Right cardiac atrium (tissue), 5 donors: ENCODE measurements around the gene DCLK1. TPM values are rescaled to one million over a fixed set of nuclear protein-coding genes. Genes with fewer than 3 reads are reported as not detected.

Source experiments
- ATAC-seq, 2 donors: fragments of 200-7000 bp; cut with Tn5 transposase; one replicate each; pipeline versions ENCODE4 v1.8.0 to v1.9.1; 2020; ENCODE audit warnings: moderate library complexity in 2 of 2, mild to moderate bottlenecking in 1 of 2
- DNase-seq, 3 donors: peaks; one replicate each; pipeline ENCODE4 v3.0.0-alpha.2; 2020
- H3K27ac ChIP-seq: one replicate; pipeline ENCODE4 v1.5.1; 2013; ENCODE audit warnings: mild to moderate bottlenecking, low read length, control low read depth, moderate library complexity
- H3K27me3 ChIP-seq: one replicate; pipeline ENCODE4 v1.6.1; 2013; ENCODE audit not compliant: control insufficient read depth, insufficient read depth
- H3K4me1 ChIP-seq: one replicate; pipeline ENCODE4 v1.6.1; 2013; ENCODE audit warnings: low read length; ENCODE audit not compliant: control insufficient read depth, insufficient read depth
- H3K4me3 ChIP-seq: one replicate; pipeline ENCODE4 v1.5.1; 2013; ENCODE audit warnings: low read length, control low read depth
- H3K9me3 ChIP-seq: one replicate; pipeline ENCODE4 v1.6.1; 2013; ENCODE audit warnings: low read length; ENCODE audit not compliant: control insufficient read depth
- WGBS: extraction: QIAGEN DNeasy Blood & Tissue Kit; methylation state at CpG from one replicate; pipeline ENCODE4 v1.1.7; 2013; 5-methylcytosine and 5-hydroxymethylcytosine counted together
- intact Hi-C, 4 donors: fragments of 100-400 bp; cut with DNase I; formaldehyde crosslinking; loops; one replicate each; pipeline versions ENCODE4 v1.11.0 to v1.14.0; 2022 to 2023
- polyA plus RNA-seq: library from polyadenylated mRNA; stranded (reverse); fragments of 200-250 nt; gene quantifications from one replicate; pipeline ENCODE4 v1.2.3, GENCODE V29; 2013
- total RNA-seq, 4 donors: library from RNA; stranded (reverse); fragmentation: NEBNext Ultra II Directional; extraction: Animal tissue kit (Norgen Biotek cat#: 25700); gene quantifications; one replicate each; pipeline ENCODE4 v1.2.1, GENCODE V29; 2021
- donor health status: healthy with polysubstance abuse.
- donor health status: DM: no; HTN: yes; CAD: no.
- donor health status: DM: no; HTN: no; CAD: no.
- donor health status: DM: no; HTN: yes; CAD: no; lungs with severe emphysema.
- donor health status: DM: yes; HTN: yes; CAD: no.

Gene DCLK1
- total and polyA plus RNA-seq, 5 donors = 5.1 to 19.8 (median 16.1) TPM

- intact Hi-C loops = no loop called here
- DNase-seq (no peak), ATAC-seq (no peak)
- H3K27ac ChIP-seq = no peak overlapping the region
- H3K27me3 ChIP-seq = no peaks in the 10 kb centered on the region
- H3K4me3 ChIP-seq = no peak overlapping the region
- WGBS = 89% methylated on average over 1 of the region's 1 CpG
- no peaks in the 10 kb centered on the region for H3K9me3 ChIP-seq
- H3K4me1 ChIP-seq = peaks cover 2% of the 10 kb centered on the region
Observed at GRCh38 chr13:35898041-35898440, 233.1 kb downstream of the DCLK1 start.

GRCh38 chr13:35894636-35895035 is 236.5 kb downstream of the DCLK1 start:
- ATAC-seq = no peak
- H3K4me1 ChIP-seq = no peaks in the 10 kb centered on the region
- no peaks in the 10 kb centered on the region for H3K9me3 ChIP-seq
- H3K27ac ChIP-seq = no peak overlapping the region
- no peak for DNase-seq
- 76% methylated on average over 3 of the region's 3 CpGs for WGBS
- no peak overlapping the region for H3K4me3 ChIP-seq
- H3K27me3 ChIP-seq = no peaks in the 10 kb centered on the region
- intact Hi-C loops = no loop called here

DNA sequence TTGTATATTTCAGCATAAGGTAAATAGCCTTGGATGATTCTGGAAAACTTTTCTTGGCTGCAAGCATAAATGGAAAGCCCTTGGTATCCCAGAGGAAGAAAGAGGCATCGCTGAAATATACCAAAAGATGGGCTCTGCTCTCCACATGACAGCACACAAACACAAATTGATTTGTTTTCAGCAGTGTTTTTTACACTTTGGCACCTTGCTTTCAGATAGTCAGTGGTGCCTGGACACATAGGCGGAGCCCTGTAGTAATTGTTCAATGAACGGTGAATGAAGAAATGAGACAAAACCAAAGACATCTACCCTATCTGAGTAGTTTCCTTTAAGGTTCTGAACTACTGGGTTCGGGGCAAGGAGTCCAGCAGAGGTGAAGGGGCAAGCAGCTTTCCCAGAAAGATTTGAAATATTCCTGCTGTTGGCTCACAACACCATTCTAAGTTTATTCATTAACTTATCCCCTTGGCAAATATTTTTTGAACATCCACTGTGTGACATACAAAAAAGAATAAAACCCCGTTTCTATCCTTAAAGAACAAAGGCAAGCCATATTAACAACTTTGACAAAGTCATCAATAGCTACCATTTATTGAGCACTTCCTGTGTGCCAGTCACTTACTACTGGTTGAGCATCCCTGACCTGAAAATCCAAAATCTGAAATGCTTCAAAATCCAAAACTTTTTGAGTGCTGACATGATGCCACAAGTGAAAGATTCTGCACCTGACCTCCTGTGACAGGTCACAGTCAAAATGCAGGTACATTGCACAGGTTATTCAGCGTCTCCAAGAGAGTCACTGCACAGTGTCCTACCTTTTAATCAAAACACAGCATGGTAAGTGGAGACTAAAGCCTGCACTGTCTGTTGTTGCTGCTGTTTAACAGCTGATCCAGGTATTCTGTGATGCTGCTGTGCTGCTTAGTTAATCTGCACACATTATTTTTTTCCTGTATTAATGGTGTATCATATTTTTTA is 238.1 kb downstream of the DCLK1 start:
- DNase-seq (no peak), ATAC-seq (no peak)
- H3K27ac ChIP-seq = no peak overlapping the region
- H3K9me3 ChIP-seq = no peaks in the 10 kb centered on the region
- H3K27me3 ChIP-seq = no peaks in the 10 kb centered on the region
- 86% methylated on average over 6 of the region's 6 CpGs for WGBS
- no peak overlapping the region for H3K4me3 ChIP-seq
- intact Hi-C loops = no loop called here
- no peaks in the 10 kb centered on the region for H3K4me1 ChIP-seq

DNA sequence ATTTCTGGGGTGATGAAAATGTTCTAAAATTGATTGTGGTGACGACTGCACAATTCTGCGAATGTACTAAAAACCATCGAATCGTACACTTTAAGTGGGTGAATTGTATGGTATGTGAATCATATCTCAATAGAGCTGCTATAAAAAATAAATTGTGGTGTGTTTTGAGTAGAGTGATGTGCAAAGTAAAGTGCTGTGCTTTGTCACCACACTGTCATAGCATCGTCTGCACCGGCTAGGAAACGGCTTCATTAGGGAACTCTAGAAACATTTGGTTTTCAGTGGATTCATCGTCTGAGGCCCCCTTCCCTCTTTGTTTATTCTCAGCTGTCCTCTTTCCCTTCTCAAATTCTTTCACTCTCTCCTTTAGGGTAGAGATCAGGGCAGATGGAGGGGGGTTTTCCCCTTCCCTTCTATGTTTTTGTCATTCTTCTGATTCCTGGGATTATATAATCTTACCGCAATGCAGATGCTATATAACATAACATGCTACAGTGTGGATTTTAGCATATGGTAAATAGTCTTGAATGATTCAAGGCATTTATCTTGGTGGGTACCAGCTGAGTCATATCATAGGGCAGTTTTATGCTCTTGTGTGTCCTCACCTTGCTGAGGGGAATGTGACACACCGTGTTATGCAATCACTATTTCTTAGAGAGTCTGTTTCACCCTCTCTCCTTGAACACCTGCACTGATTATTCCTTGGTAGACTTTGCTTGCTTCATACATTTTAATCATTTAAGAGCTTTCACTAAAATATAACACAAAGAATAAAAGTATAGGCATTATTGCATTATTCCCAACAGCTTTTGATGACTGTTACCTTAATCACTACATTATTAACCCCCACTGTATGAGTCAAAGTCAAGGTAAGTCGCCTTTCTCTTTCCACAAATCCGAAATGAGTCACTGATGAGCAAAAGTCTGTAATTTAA is 239.4 kb downstream of the DCLK1 start:
- WGBS = 84% methylated on average over 12 of the region's 12 CpGs
- no peaks in the 10 kb centered on the region for H3K27me3 ChIP-seq
- no peak for ATAC-seq
- intact Hi-C loops = no loop called here
- H3K4me3 ChIP-seq = no peak overlapping the region
- no peak for DNase-seq
- H3K4me1 ChIP-seq = peaks cover 2% of the 10 kb centered on the region
- no peaks in the 10 kb centered on the region for H3K9me3 ChIP-seq
- no peak overlapping the region for H3K27ac ChIP-seq

- Histone ChIP-seq H3K9me3 (no peaks in the 10 kb centered on the region), H3K4me3 (no peak overlapping the region), H3K27me3 (no peaks in the 10 kb centered on the region), H3K27ac (no peak overlapping the region), H3K4me1 (peaks cover 2% of the 10 kb centered on the region)
- intact Hi-C loops = no loop called here
- ATAC-seq = no peak
- DNase-seq = no peak
- WGBS = 83% methylated on average over 2 of the region's 2 CpGs
Observed at GRCh38 chr13:35889560-35889959, 241.6 kb downstream of the DCLK1 start.

- intact Hi-C loops = no loop called here
- DNase-seq = no peak
- Histone ChIP-seq H3K4me1 (peaks cover 2% of the 10 kb centered on the region), H3K27ac (no peak overlapping the region), H3K27me3 (no peaks in the 10 kb centered on the region), H3K4me3 (no peak overlapping the region), H3K9me3 (no peaks in the 10 kb centered on the region)
- no peak for ATAC-seq
- WGBS = 51% methylated on average over 2 of the region's 2 CpGs
Observed at GRCh38 chr13:35888981-35889380, 242.2 kb downstream of the DCLK1 start.

GRCh38 chr13:35888457-35888883 is 242.7 kb downstream of the DCLK1 start:
- no peak for DNase-seq
- WGBS = 36% methylated on average over 3 of the region's 3 CpGs

DNA sequence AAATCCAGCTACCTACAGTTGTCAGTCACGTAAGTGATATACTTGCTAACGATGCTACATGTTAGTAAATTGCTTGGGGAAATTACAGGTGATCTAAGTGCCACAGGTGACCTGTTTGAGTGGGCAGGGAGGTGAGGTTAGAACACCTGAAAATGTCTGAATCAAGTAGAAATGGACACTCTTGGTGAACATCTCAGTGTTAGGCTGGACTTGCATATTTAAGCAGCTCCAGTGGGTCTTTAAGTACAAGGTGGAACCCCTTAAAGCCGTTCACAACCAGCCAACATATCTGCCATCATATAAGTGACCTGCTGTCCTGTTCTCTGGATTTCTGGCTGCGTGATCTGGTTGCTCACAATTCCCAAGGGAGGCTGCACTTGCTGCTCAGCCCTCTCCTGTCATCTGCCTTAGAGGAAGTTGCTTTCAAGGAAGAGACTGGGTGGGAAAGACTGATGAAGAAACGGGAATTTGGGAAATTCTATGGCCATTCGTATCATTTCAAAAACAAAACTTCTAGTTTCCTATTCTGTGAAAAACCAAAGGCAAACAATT is 244.0 kb downstream of the DCLK1 start:
- no peak overlapping the region for H3K4me3 ChIP-seq
- ATAC-seq (peak in 1 of 2 donors; percentile 25), DNase-seq (no peak)
- no peaks in the 10 kb centered on the region for H3K27me3 ChIP-seq
- H3K4me1 ChIP-seq = peaks cover 2% of the 10 kb centered on the region
- 66% methylated on average over 6 of the region's 6 CpGs for WGBS
- no peaks in the 10 kb centered on the region for H3K9me3 ChIP-seq
- H3K27ac ChIP-seq = no peak overlapping the region
- intact Hi-C loops = no loop called here

More at GRCh38 chr13:35888457-35888883, 242.7 kb downstream of the DCLK1 start:
- Histone ChIP-seq H3K27me3 (no peaks in the 10 kb centered on the region), H3K4me1 (peaks cover 2% of the 10 kb centered on the region), H3K9me3 (no peaks in the 10 kb centered on the region), H3K27ac (no peak overlapping the region), H3K4me3 (no peak overlapping the region)
- intact Hi-C loops = no loop called here
- no peak for ATAC-seq

DNA sequence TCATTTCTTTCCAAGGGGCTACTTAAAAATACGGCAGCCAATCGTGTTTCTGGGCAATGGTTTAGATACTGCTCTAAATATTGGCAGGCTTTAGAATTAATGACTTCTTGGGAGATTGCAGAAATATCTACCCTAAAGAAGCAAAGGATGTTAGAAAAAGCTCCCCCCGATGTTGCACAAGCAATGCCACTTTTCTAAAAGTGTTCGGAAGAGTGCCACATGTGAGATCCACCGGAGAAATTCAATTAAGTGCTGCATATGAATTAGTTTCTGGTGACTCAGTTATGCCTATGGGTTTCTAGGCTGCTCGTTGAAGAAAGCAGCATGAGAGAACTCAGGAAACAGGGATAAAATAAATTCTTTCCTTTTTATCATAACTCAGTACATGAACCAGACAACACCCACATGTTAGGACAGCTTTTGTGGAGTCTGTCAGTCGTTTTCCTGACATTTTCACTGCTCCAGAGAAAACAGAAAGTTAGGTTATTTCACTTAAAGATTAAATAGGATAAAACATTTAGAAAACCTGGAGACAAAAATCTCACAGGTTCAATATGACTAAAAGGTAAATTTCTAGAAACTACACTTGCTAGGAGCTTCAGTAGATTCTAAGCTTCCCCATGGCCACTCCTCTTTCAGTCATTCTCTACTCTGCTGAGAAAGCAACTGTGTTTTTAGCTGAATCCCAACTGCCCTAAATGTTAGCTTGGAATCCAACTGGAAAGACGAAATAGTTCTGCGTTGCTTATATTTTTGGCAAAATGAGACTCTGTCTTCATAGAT is 244.7 kb downstream of the DCLK1 start:
- Histone ChIP-seq H3K27ac (no peak overlapping the region), H3K4me1 (peaks cover 4% of the 10 kb centered on the region), H3K4me3 (no peak overlapping the region), H3K9me3 (no peaks in the 10 kb centered on the region), H3K27me3 (no peaks in the 10 kb centered on the region)
- 50% methylated on average over 9 of the region's 9 CpGs for WGBS
- intact Hi-C loops = no loop called here
- ATAC-seq (no peak), DNase-seq (no peak)

- Histone ChIP-seq H3K27me3 (no peaks in the 10 kb centered on the region), H3K4me3 (no peak overlapping the region), H3K9me3 (no peaks in the 10 kb centered on the region), H3K4me1 (peaks cover 5% of the 10 kb centered on the region), H3K27ac (no peak overlapping the region)
- intact Hi-C loops = no loop called here
- no peak for ATAC-seq
- DNase-seq = no peak
- WGBS = 78% methylated on average over 4 of the region's 4 CpGs
Observed at GRCh38 chr13:35884211-35884760, 246.9 kb downstream of the DCLK1 start.
